ENCODE results near the gene CCDC180.

DNA sequence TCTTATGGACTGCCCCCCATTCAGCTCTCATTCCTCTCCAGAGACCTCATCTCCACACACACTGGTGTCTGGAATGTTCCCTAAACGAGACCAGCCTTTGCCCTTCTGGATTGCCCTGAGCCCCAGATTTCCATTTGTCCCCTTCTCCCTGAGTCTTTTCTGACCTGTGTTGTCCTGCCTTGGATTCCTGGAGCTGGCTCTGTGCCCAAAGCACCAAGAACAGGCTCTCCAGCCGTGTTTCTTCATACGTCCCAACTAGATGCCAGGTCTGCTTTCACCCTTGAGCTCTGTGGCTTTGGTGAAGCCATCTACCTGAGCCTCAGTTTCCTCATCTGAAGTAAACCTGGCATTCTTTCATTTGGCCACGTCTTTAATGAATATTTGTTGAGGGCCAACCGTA, 6.3 kb downstream of the CCDC180 start:
- TF ChIP-seq EZH2 (IDR thresholded peaks at IDR 0.05; ENCODE audit: borderline replicate concordance, low read depth, low read length, poor library complexity, severe bottlenecking) (no peak), CTCF (conservative IDR thresholded peaks at IDR 0.05; ENCODE audit: low read depth, low read length) (no peak)
